IPS-11a (cell line): ENCODE measurements around the gene LATS2.

Experiments used
- H3K4me3 ChIP-seq: one replicate; pipeline ENCODE4 v1.5.1; 2013; ENCODE audit warnings: low read depth, low read length, control low read depth

Gene LATS2

GRCh38 chr13:21048901-21049698, 12.3 kb downstream of the LATS2 start:
- H3K4me3 ChIP-seq, result no peak overlapping the region

GRCh38 chr13:21047591-21048282, 13.6 kb downstream of the LATS2 start:
- no peak overlapping the region for H3K4me3 ChIP-seq

DNA sequence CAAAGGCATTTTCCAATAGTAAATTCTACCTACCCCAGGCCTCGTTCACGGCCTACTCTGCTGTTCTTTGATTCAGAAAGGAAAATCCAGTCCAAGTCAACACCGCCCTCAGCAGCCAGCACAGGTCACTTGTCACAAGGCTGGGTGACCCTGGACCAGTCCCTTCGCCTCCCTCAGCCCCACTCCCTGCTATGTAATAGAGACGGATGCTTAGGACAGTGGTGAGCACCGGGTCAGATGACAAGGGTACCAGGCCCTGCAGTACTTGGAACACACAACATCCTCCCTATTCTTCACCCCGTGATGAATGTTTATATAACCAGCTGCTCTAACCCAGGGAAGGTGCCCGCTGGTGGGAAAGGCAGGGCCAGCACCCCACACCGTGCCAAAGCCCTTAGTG, 14.3 kb downstream of the LATS2 start:
- H3K4me3 ChIP-seq, result no peak overlapping the region

- H3K4me3 ChIP-seq, result no peak overlapping the region
Observed at GRCh38 chr13:21046203-21046602, 15.2 kb downstream of the LATS2 start.

GRCh38 chr13:21045100-21045499, 16.3 kb downstream of the LATS2 start:
- H3K4me3 ChIP-seq, result no peak overlapping the region

- H3K4me3 ChIP-seq, result no peak overlapping the region
Observed at GRCh38 chr13:21043898-21044297, 17.5 kb downstream of the LATS2 start.

DNA sequence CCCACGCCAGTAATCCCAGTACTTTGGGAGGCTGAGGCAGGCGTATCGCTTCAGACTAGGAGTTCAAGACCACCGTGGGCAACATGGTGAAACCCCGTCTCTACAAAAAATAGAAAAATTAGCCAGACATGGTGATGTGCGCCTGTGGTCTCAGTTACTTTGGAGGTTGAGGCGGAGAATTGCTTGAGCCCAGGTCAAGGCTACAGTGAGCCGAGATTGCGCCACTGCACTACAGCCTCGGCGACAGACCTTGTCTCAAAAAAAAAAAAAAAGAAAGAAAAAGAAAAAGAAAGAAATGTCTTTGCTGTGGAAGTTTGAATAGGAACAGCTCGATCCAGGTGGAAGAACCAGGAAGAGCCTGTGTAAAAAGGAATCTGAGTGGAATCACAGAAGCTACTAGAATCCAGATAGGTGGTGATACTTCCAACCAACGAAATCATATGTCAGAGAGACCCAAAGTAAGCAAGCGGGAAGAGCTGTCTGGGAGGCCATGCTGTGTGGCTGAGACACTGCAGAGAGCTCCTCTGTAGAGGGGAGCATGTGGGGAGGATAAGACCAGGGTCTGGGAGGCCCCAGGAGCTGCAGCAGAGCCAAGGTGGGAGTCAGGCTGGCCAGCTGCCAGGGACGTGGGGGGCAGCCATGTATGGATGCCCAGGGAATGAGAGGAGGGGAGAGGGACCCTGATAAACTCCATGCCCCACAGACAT, 21.1 kb downstream of the LATS2 start:
- H3K4me3 ChIP-seq, result no peak overlapping the region

DNA sequence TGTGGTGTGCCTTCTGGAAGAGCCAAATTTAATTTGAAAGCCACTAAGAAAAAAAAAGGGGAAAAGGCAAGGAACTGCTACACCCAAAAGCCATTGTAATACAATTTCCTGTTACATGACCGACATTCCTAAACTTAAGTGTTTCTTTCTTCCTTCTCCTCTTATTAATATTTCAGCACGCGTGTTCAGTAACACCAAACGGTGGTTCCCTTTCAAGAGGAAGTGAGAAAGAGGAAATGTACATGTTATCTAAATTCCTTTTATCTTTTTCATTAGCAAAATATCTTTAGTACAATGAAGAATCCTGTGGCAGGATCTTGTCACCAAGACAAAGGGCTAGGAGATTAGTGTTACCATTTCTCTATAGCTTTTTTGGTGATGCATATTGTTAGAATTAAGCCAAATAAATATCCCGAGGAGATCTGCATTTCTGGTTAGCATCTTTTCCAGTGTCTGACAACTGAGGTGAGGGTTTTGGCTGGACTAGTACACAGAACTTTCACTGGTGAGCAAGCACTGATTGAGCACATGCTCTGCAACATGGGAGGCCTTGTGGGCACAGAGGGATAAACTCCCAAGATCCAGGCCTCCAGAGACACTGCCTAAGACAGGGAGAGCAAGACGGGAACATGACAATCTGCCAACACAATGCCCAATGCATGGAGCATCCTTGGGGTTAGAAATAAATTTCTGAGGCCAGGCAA, 22.1 kb downstream of the LATS2 start:
- H3K4me3 ChIP-seq, result no peak overlapping the region

DNA sequence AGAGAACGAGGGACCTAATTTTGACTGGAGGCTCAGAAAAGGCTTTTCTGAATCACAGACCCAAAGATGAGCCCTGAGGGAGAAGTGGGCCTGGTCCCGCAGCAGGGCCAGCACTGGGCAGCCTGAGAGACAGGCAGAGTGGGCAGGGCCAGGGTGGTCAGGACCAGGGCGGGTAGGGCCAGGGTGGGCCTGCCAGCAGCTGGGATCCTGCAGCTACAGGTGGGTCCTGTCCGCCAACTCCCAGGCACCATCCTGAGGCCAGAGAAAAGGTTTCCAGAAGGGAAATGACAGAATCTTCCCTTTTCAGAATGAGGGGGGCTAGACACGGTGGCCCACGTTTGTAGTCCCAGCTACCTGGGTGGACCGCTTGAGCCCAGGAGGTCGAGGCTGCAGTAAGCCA, 23.7 kb downstream of the LATS2 start:
- H3K4me3 ChIP-seq, result no peak overlapping the region

DNA sequence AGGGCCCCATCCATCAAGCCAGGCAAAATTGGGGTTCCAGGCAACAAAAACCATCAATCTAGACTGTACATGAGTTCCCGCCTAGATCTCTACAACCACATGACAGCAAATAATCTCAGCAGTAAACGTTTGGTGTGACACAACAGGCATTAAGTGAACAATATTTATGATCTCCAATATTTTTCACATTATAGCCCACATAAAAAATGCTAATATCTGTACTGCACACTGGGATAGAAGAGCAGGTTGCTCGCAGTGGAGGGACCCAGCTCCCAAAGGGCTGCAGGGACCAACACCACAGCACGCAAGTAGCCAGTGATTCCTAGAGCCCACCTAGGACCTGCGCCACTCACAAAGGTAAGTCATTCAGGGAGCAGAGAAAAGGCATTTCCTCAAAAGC, 25.9 kb downstream of the LATS2 start:
- H3K4me3 ChIP-seq, result no peak overlapping the region

DNA sequence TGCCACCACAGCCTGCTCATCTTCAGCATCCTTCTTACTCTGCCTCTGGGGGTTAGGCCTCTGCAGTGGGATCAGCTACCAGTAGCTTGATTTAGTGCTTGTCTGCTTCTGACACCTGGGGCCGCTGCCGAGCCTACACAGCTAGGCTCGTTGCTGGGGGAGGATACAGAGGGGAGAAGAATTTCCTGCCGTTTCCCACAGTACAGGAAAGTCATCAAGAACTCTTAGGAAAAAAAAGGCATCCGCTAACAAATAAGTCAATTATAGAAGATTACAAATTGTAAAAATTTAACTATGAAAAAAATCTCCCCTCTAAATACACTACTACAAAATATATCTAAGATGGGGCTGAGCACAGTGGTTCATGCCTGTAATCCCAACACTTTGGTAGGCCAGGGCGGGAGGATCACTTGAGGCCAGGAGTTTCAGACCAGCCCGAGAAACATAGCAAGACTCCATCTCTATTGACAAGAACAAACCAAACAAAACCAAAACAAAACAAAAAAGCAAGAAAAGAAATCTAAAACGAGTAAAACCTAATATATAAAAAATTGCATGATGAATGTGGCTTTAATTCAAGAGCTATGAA, 26.7 kb downstream of the LATS2 start:
- H3K4me3 ChIP-seq, result no peak overlapping the region

GRCh38 chr13:21033856-21034602, 27.4 kb downstream of the LATS2 start:
- H3K4me3 ChIP-seq, result no peak overlapping the region

- no peak overlapping the region for H3K4me3 ChIP-seq
Observed at GRCh38 chr13:21033212-21033840, 28.1 kb downstream of the LATS2 start.

GRCh38 chr13:21032656-21033055, 28.7 kb downstream of the LATS2 start:
- no peak overlapping the region for H3K4me3 ChIP-seq

DNA sequence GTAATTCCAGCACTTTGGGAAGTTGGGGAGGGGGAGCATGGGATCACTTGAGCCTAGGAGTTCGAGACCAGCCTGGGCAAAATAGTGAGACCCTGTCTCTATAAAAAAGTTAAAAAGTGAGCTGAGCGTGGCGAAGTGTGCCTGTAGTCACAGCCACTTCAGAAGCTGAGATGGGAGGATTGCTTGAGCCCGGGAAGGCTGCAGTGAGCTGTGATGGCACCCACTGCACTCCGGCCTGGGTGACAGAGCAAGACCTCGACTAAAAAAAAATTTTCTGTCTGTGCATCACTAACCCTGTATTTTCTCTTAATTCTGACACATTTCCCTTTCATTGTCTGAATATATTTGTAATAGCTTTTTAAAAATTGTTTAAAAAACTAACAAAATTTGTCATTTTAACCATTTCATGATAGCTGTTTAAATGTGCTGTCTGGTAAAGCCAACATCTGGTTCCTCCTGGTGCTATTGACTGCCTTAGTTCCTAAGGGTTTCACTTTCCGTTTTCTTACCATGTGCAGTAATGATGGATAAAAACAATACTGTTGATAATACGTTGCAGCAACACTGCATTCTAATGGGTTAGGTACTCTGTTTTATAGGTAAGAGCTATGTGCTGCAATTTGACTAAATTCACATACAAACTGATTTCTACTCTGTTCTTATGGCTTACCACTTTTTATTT, 29.7 kb downstream of the LATS2 start:
- H3K4me3 ChIP-seq, result no peak overlapping the region

DNA sequence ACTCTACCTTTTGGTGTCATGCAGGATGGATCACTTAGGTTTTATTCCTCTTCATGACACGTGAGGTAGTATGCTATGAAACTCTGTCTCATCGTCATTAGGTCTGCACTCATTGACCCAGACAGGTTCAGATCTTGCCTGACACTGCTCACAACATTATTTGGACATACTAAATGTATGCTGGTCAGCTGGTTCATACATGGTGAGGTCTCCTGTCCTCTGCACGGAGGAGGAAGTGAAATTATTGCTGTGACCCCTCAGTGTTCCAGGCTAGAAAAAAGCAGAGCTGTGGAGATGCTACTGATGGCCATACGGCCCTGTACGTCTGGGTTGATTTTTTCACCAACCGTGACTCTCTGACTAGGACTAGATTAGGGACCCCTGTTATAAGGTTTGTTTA, 35.8 kb downstream of the LATS2 start:
- H3K4me3 ChIP-seq, result no peak overlapping the region

- no peak overlapping the region for H3K4me3 ChIP-seq
Observed at GRCh38 chr13:21022056-21022979, 39.1 kb downstream of the LATS2 start.

- no peak overlapping the region for H3K4me3 ChIP-seq
Observed at GRCh38 chr13:21020581-21020980, 40.8 kb downstream of the LATS2 start.
